ENCODE results near the gene BPGM. TPM values are rescaled to one million over a fixed set of nuclear protein-coding genes. Genes with fewer than 3 reads are reported as not detected.

BPGM gene
- total RNA-seq, 1 donor, result 64.8 TPM

GRCh38 chr7:134654104-134654775 lies 7.6 kb downstream of the BPGM start:
- Histone ChIP-seq H3K4me1 (ENCODE audit: insufficient read depth, low read length) (peaks cover 10% of the 10 kb centered on the region), H3K27ac (ENCODE audit: low read depth, low read length) (no peak overlapping the region), H3K36me3 (ENCODE audit: insufficient read depth, low read length) (no peaks in the 10 kb centered on the region), H3K27me3 (ENCODE audit: insufficient read depth, low read length) (no peaks in the 10 kb centered on the region), H3K4me2 (ENCODE audit: insufficient read depth, low read length) (no peak overlapping the region), H2AFZ (ENCODE audit: low read length) (no peak overlapping the region), H3K9me3 (ENCODE audit: low read depth, low read length) (no peaks in the 10 kb centered on the region), H3K4me3 (ENCODE audit: insufficient read depth, low read length) (no peak overlapping the region), H4K20me1 (ENCODE audit: insufficient read depth, low read length) (no peaks in the 10 kb centered on the region), H3K79me2 (ENCODE audit: insufficient read depth, low read length) (peaks cover 98% of the 10 kb centered on the region)
- no peak for DNase-seq (ENCODE audit: insufficient read length, low spot score, missing footprints)
- TF ChIP-seq, protein P1, sequence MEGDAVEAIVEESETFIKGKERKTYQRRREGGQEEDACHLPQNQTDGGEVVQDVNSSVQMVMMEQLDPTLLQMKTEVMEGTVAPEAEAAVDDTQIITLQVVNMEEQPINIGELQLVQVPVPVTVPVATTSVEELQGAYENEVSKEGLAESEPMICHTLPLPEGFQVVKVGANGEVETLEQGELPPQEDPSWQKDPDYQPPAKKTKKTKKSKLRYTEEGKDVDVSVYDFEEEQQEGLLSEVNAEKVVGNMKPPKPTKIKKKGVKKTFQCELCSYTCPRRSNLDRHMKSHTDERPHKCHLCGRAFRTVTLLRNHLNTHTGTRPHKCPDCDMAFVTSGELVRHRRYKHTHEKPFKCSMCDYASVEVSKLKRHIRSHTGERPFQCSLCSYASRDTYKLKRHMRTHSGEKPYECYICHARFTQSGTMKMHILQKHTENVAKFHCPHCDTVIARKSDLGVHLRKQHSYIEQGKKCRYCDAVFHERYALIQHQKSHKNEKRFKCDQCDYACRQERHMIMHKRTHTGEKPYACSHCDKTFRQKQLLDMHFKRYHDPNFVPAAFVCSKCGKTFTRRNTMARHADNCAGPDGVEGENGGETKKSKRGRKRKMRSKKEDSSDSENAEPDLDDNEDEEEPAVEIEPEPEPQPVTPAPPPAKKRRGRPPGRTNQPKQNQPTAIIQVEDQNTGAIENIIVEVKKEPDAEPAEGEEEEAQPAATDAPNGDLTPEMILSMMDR (IDR thresholded peaks at IDR 0.05; ENCODE audit: extremely low read depth, low read depth, low read length), result no peak

DNA sequence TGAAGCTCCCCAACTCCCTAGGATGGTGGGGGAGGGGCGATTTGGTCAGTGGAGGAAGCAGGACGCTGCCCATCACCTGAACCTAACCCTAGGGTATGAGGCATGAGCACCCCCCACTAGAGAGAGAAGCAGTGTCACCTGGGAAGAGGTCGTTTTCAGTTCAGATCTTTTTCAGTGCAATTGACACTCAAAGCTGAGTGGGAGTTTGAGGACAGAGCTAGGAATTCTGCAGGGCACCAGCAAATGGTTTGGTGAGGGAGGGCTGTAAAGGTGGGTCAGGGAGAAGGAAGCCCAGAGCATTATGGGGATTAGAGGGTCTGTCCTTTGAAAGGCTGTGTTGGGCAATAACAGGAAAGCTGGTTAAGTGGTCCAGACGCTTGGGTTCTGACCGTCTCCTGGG lies 10.9 kb downstream of the BPGM start:
- H3K27ac ChIP-seq (ENCODE audit: low read depth, low read length), result no peak overlapping the region
- H3K27me3 ChIP-seq (ENCODE audit: insufficient read depth, low read length), result no peaks in the 10 kb centered on the region
- no peak for DNase-seq (ENCODE audit: insufficient read length, low spot score, missing footprints)
- no peaks in the 10 kb centered on the region for H4K20me1 ChIP-seq (ENCODE audit: insufficient read depth, low read length)
- H2AFZ ChIP-seq (ENCODE audit: low read length), result no peak overlapping the region
- H3K36me3 ChIP-seq (ENCODE audit: insufficient read depth, low read length), result peaks cover 12% of the 10 kb centered on the region
- TF ChIP-seq, protein P1 (IDR thresholded peaks at IDR 0.05; ENCODE audit: extremely low read depth, low read depth, low read length), result no peak
- H3K4me1 ChIP-seq (ENCODE audit: insufficient read depth, low read length), result peaks cover 31% of the 10 kb centered on the region
- H3K4me2 ChIP-seq (ENCODE audit: insufficient read depth, low read length), result no peak overlapping the region
- H3K9me3 ChIP-seq (ENCODE audit: low read depth, low read length), result no peaks in the 10 kb centered on the region
- H3K79me2 ChIP-seq (ENCODE audit: insufficient read depth, low read length), result peaks cover 86% of the 10 kb centered on the region
- H3K4me3 ChIP-seq (ENCODE audit: insufficient read depth, low read length), result no peak overlapping the region

DNA sequence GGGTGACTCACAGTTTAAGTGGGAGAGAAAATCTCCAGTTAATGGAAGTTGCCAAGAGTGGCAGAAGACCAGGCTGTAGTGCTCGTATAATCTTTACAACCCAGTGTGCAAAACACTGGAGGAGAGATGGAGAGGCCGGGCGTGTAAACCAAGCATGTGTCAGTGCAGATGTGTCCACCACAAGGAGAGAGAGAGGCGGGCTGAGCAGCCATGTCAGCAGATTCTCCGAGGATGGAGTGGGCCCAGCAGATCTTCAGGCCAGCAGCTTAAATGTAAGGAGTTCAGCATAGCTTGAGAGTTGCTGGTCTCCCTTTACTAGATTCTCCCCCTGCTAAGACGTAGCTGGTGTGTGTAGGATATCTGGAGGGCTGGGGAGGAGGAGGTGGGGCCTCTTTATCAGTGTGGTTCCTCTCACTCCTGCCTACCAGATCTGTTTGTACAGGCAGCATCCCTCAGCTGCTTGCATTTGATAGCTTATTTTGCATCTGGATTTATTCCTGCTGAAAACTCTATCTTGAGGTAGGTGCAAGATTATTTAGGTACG lies 13.7 kb downstream of the BPGM start:
- no peaks in the 10 kb centered on the region for H3K9me3 ChIP-seq (ENCODE audit: low read depth, low read length)
- no peak overlapping the region for H3K4me3 ChIP-seq (ENCODE audit: insufficient read depth, low read length)
- no peaks in the 10 kb centered on the region for H3K27me3 ChIP-seq (ENCODE audit: insufficient read depth, low read length)
- peak overlapping the region; percentile 31 for H3K4me2 ChIP-seq (ENCODE audit: insufficient read depth, low read length)
- no peak overlapping the region for H2AFZ ChIP-seq (ENCODE audit: low read length)
- TF ChIP-seq, protein P1 (IDR thresholded peaks at IDR 0.05; ENCODE audit: extremely low read depth, low read depth, low read length), result no peak
- DNase-seq (ENCODE audit: insufficient read length, low spot score, missing footprints), result no peak
- H3K79me2 ChIP-seq (ENCODE audit: insufficient read depth, low read length), result peaks cover 83% of the 10 kb centered on the region
- H3K4me1 ChIP-seq (ENCODE audit: insufficient read depth, low read length), result peaks cover 35% of the 10 kb centered on the region
- peak overlapping the region; percentile 76 for H3K27ac ChIP-seq (ENCODE audit: low read depth, low read length)
- no peaks in the 10 kb centered on the region for H4K20me1 ChIP-seq (ENCODE audit: insufficient read depth, low read length)
- H3K36me3 ChIP-seq (ENCODE audit: insufficient read depth, low read length), result peaks cover 17% of the 10 kb centered on the region

DNA sequence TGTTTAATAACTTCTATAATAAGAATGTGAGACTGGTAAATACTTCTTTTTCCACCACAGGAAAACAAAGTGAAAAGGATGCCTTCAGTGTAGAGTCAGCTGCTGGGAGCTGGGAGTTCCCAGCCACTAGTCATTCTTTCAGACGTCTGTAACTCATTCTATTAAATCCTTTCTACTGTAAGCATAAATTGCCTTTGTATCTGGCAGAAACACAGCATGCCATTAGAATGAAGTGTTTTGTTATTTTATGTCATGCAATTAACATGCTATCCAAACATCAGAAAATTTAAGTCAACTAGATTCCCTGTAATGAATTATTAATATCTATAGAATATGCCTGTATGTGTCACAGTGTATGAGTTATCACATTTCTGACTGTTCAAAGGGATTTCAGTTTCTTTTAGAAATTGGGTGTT lies 14.3 kb downstream of the BPGM start:
- no peaks in the 10 kb centered on the region for H3K27me3 ChIP-seq (ENCODE audit: insufficient read depth, low read length)
- H3K79me2 ChIP-seq (ENCODE audit: insufficient read depth, low read length), result peaks cover 77% of the 10 kb centered on the region
- H4K20me1 ChIP-seq (ENCODE audit: insufficient read depth, low read length), result no peaks in the 10 kb centered on the region
- peak overlapping the region; percentile 31 for H3K4me2 ChIP-seq (ENCODE audit: insufficient read depth, low read length)
- H3K9me3 ChIP-seq (ENCODE audit: low read depth, low read length), result no peaks in the 10 kb centered on the region
- DNase-seq (ENCODE audit: insufficient read length, low spot score, missing footprints), result peak; percentile 52
- no peak overlapping the region for H2AFZ ChIP-seq (ENCODE audit: low read length)
- no peak overlapping the region for H3K4me3 ChIP-seq (ENCODE audit: insufficient read depth, low read length)
- H3K27ac ChIP-seq (ENCODE audit: low read depth, low read length), result peak overlapping the region; percentile 76
- TF ChIP-seq, protein P1 (IDR thresholded peaks at IDR 0.05; ENCODE audit: extremely low read depth, low read depth, low read length), result no peak
- peaks cover 18% of the 10 kb centered on the region for H3K36me3 ChIP-seq (ENCODE audit: insufficient read depth, low read length)
- H3K4me1 ChIP-seq (ENCODE audit: insufficient read depth, low read length), result peaks cover 35% of the 10 kb centered on the region
